Islet precursor cell (in vitro differentiated cells): ENCODE data around the gene KRTAP2-3.

Source experiments
- DNase-seq: peaks from one replicate; pipeline ENCODE4 v3.0.0-alpha.2; 2018

Gene KRTAP2-3

GRCh38 chr17:41026715-41027471 is 33.0 kb downstream of the KRTAP2-3 start, which contains the start of gene KRTAP1-5:
Gene KRTAP1-5 (minus strand): TSS chr17:41027208. CDS start chr17:41027155, 53 bp downstream.
- DNase-seq: no peak

- no peak for DNase-seq
Observed at GRCh38 chr17:41024697-41025096, 35.2 kb downstream of the KRTAP2-3 start.

GRCh38 chr17:41020336-41020735 is 39.6 kb downstream of the KRTAP2-3 start:
- no peak for DNase-seq

GRCh38 chr17:41019415-41019814 is 40.5 kb downstream of the KRTAP2-3 start:
- no peak for DNase-seq

DNA sequence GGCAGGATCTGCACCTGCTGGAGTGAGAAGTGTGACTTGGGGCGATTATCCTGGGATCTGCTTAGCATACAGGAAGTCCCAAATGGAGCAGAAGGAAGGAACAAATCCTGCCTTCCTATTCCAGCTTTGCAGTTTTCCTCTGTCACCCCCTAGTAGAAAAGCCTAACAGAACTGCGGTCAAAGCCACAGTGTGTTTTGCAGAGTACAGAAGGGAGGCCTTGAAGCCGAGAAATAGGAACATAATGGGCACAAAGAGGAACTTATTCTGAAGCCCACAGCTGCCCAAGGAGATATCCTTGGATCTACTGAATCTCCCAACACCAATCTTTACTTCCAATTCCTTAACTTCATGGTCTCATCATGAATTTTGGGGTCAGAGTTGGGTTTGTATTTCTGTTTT is 41.4 kb downstream of the KRTAP2-3 start:
- no peak for DNase-seq

- DNase-seq: no peak
Observed at GRCh38 chr17:41016578-41017215, 43.2 kb downstream of the KRTAP2-3 start.

DNA sequence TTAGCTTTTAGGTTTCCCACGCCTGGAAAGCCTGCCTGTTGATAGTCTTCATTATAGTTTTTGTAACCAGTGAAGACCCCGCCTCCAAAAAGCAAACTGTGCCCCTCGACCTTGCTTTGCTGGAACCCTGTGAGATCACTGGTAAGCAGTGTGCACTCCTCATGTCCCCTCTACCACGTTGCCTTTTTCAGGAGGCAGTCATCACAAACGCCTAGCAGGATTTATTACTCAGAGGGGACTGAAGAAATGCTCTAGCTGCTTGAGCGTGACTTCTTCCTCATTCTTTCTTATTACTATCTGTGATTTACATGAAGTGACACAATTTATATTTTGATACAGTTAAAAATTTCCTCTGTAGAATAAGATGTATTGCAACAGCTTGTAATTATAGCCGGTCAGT is 44.5 kb downstream of the KRTAP2-3 start:
- no peak for DNase-seq

DNA sequence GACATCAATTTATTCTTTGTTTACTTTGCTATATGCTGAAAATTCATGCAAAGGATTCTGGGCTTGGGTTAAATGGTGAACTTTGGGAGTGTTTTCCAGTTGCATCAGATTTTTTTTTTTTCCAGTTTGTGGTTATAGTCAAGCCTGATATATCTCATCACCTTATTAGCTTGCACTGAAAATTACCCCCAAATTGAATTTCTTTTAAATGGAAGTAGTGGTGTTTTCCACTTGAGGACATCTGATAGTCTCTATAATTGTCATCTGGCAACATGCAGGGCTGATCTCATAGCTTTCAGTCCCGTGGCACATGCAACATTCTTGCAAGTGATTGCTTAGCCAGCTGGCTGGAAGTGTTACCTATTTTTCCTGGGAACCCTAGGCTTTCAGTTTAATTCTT is 46.3 kb downstream of the KRTAP2-3 start:
- DNase-seq: no peak

DNA sequence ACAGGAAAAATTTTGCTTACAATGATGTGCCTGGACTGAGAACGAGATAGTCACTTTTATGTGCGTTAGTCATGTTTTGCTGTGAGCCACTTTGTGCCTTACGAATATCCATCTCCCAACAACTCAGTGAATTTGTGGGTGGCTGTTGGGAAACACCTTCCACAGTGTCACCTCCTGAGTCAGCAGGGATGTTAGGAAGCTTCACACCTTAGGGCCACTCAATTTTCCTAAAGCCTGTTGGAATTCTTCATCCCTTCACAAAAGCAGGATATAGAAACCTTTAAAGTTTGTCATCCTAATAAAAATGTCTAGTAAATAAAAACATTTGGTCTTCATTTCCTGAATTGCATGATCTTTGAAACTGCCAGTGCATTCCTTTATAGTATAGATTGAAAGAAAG is 46.7 kb downstream of the KRTAP2-3 start:
- DNase-seq: no peak

DNA sequence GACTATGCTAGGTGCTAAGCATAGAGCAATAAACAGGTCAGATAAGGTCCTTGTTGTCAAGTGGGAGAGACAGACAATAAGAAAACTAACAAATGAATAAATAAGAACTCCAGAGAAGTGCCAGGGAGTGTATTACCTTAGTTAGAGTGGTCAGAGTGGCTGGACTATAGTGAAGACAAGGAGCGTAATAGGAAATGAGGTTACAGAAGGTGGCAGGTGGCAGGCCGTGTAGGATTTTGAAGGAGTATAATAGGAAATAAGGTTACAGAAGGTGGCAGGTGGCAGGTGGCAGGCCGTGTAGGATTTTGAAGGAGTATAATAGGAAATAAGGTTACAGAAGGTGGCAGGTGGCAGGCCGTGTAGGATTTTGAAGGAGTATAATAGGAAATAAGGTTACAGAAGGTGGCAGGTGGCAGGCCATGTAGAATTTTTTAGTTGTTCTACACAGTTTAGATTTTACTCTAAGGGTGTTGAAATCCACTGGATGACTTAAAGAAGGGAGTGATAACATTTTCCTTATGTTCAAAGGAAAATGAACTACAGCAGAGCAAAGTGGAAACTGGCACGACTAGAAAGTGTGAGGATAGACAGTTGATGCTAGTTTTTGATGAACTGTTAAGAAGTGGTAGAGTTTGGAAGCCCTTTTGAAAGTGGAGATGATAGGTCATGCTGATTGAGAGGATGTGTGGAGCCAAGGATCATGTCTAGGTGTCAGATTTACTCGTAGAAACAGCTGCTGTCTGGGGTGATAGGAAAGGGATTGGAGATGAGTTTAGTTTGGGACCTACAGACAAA is 47.4 kb downstream of the KRTAP2-3 start:
- DNase-seq: no peak

DNA sequence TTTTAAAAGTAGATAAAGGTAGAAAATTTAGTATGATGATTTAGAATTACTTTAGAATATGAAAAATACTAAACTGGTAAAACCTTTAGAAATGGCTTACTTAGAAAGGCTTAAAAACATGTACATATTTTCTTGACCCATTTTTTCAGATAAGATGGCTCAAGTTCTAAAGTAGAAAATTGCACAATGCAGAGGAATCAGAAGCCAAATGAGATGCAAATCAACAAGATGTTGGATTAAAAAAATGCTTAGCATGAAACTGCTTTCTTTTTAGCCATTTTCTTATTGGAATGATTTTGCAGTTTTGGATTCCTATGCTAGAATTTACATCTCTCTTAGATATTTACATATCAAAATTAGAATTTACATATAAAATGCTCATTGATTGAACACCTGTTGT is 49.5 kb downstream of the KRTAP2-3 start:
- DNase-seq: no peak

DNA sequence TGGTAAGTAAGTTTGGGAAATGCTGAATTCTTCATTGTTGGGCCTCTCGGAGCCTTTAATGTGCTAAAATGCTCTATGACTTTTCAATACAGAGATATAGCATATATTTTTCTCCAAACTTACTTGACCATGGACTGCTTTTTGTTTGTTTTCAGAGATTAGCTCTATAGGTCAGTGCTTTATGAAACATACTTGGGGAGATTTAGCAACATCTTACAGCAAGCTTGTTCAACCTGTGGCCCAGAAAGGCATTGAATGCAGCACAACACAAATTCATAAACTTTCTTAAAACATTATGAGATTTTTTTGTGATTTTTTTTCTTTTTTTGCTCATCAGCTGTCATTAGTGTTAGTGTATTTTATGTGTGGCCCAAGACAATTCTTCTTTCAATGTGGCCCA is 50.0 kb downstream of the KRTAP2-3 start:
- no peak for DNase-seq

- peak; percentile 84 for DNase-seq
Observed at GRCh38 chr17:41009301-41009760, 50.6 kb downstream of the KRTAP2-3 start.
